ENCODE data around the gene SORBS1.

SORBS1 gene

GRCh38 chr10:95477175-95477520 is 84.0 kb downstream of the SORBS1 start:
- H3K9ac ChIP-seq (ENCODE audit: low read length): peak overlapping the region; percentile 28
- peak overlapping the region; percentile 96 for H3K18ac ChIP-seq (ENCODE audit: low read length)
- H4K5ac ChIP-seq (ENCODE audit: low read length): peak overlapping the region; percentile 24
- H2BK15ac ChIP-seq (replicated peaks; ENCODE audit: low read depth): no peak overlapping the region
- H3K79me2 ChIP-seq (ENCODE audit: control insufficient read depth, insufficient read depth, low read length): peaks cover 3% of the 10 kb centered on the region
- no peak for DNase-seq
- no peak overlapping the region for H2BK120ac ChIP-seq (ENCODE audit: low read depth, low read length)
- H3K23ac ChIP-seq (ENCODE audit: low read length): peak overlapping the region; percentile 80
- peak overlapping the region; percentile 69 for H3K27ac ChIP-seq (ENCODE audit: low read depth, low read length)
- peak overlapping the region; percentile 89 for H3K4ac ChIP-seq (ENCODE audit: low read depth, low read length)
- peak overlapping the region; percentile 35 for H2BK5ac ChIP-seq (ENCODE audit: low read length)
- peaks cover 41% of the 10 kb centered on the region for H3K4me1 ChIP-seq (ENCODE audit: control insufficient read depth, low read depth, low read length)
- WGBS (ENCODE audit: extremely low coverage, insufficient coverage, low lambda C conversion rate): no CpG with 5 or more reads among the region's 2 CpGs
- H3K79me1 ChIP-seq (ENCODE audit: low read length): peaks cover 5% of the 10 kb centered on the region
- H3K4me3 ChIP-seq (ENCODE audit: low read length): no peak overlapping the region
- H3K36me3 ChIP-seq (ENCODE audit: control insufficient read depth, insufficient read depth, low read length): no peaks in the 10 kb centered on the region
- H2AK5ac ChIP-seq (ENCODE audit: low read length): peak overlapping the region; percentile 87
- H3K56ac ChIP-seq (ENCODE audit: low read length): peak overlapping the region; percentile 80
- no peak overlapping the region for H4K8ac ChIP-seq (ENCODE audit: low read depth, low read length)
- no peak overlapping the region for H3K4me2 ChIP-seq (ENCODE audit: low read length)
- no peaks in the 10 kb centered on the region for H3K27me3 ChIP-seq (ENCODE audit: insufficient read depth, low read length, poor library complexity)

- Histone ChIP-seq H2BK5ac (ENCODE audit: low read length) (peak overlapping the region; percentile 6), H2AK5ac (ENCODE audit: low read length) (peak overlapping the region; percentile 87), H3K4me3 (ENCODE audit: low read length) (no peak overlapping the region), H3K27me3 (ENCODE audit: insufficient read depth, low read length, poor library complexity) (no peaks in the 10 kb centered on the region), H3K56ac (ENCODE audit: low read length) (peak overlapping the region; percentile 80), H3K4me2 (ENCODE audit: low read length) (no peak overlapping the region), H3K18ac (ENCODE audit: low read length) (peak overlapping the region; percentile 96), H3K79me2 (ENCODE audit: control insufficient read depth, insufficient read depth, low read length) (peaks cover 3% of the 10 kb centered on the region), H3K23ac (ENCODE audit: low read length) (peak overlapping the region; percentile 80), H3K4me1 (ENCODE audit: control insufficient read depth, low read depth, low read length) (peaks cover 41% of the 10 kb centered on the region), H3K79me1 (ENCODE audit: low read length) (peaks cover 5% of the 10 kb centered on the region), H3K36me3 (ENCODE audit: control insufficient read depth, insufficient read depth, low read length) (no peaks in the 10 kb centered on the region), H4K8ac (ENCODE audit: low read depth, low read length) (no peak overlapping the region), H3K27ac (ENCODE audit: low read depth, low read length) (peak overlapping the region; percentile 69), H2BK15ac (replicated peaks; ENCODE audit: low read depth) (no peak overlapping the region), H3K4ac (ENCODE audit: low read depth, low read length) (no peak overlapping the region), H3K9ac (ENCODE audit: low read length) (peak overlapping the region; percentile 28), H4K5ac (ENCODE audit: low read length) (peak overlapping the region; percentile 24), H2BK120ac (ENCODE audit: low read depth, low read length) (no peak overlapping the region)
- peak; percentile 57 for DNase-seq
- WGBS (ENCODE audit: extremely low coverage, insufficient coverage, low lambda C conversion rate): no CpG with 5 or more reads among the region's 5 CpGs
These were observed 84.5 kb downstream of the SORBS1 start for GRCh38 chr10:95476469-95477174.

- Histone ChIP-seq H3K4ac (ENCODE audit: low read depth, low read length) (no peak overlapping the region), H3K27ac (ENCODE audit: low read depth, low read length) (peak overlapping the region; percentile 41), H3K79me1 (ENCODE audit: low read length) (peaks cover 5% of the 10 kb centered on the region), H3K4me1 (ENCODE audit: control insufficient read depth, low read depth, low read length) (peaks cover 41% of the 10 kb centered on the region), H3K79me2 (ENCODE audit: control insufficient read depth, insufficient read depth, low read length) (peaks cover 3% of the 10 kb centered on the region), H3K27me3 (ENCODE audit: insufficient read depth, low read length, poor library complexity) (no peaks in the 10 kb centered on the region), H2BK15ac (replicated peaks; ENCODE audit: low read depth) (no peak overlapping the region), H4K8ac (ENCODE audit: low read depth, low read length) (no peak overlapping the region), H3K36me3 (ENCODE audit: control insufficient read depth, insufficient read depth, low read length) (no peaks in the 10 kb centered on the region), H2AK5ac (ENCODE audit: low read length) (no peak overlapping the region), H3K23ac (ENCODE audit: low read length) (no peak overlapping the region), H3K9ac (ENCODE audit: low read length) (no peak overlapping the region), H3K56ac (ENCODE audit: low read length) (no peak overlapping the region), H2BK120ac (ENCODE audit: low read depth, low read length) (no peak overlapping the region), H4K5ac (ENCODE audit: low read length) (no peak overlapping the region), H2BK5ac (ENCODE audit: low read length) (no peak overlapping the region), H3K4me2 (ENCODE audit: low read length) (no peak overlapping the region), H3K18ac (ENCODE audit: low read length) (peak overlapping the region; percentile 40), H3K4me3 (ENCODE audit: low read length) (no peak overlapping the region)
- no CpG with 5 or more reads among the region's 8 CpGs for WGBS (ENCODE audit: extremely low coverage, insufficient coverage, low lambda C conversion rate)
- DNase-seq: no peak
These were observed 85.2 kb downstream of the SORBS1 start for GRCh38 chr10:95475827-95476468.

GRCh38 chr10:95475003-95475383 is 86.2 kb downstream of the SORBS1 start:
- no peak overlapping the region for H3K27ac ChIP-seq (ENCODE audit: low read depth, low read length)
- WGBS (ENCODE audit: extremely low coverage, insufficient coverage, low lambda C conversion rate): no CpG with 5 or more reads among the region's 1 CpG
- H3K27me3 ChIP-seq (ENCODE audit: insufficient read depth, low read length, poor library complexity): no peaks in the 10 kb centered on the region

GRCh38 chr10:95474228-95475002 is 86.8 kb downstream of the SORBS1 start:
- Histone ChIP-seq H3K79me2 (ENCODE audit: control insufficient read depth, insufficient read depth, low read length) (no peaks in the 10 kb centered on the region), H3K79me1 (ENCODE audit: low read length) (peaks cover 2% of the 10 kb centered on the region), H3K4me2 (ENCODE audit: low read length) (no peak overlapping the region), H3K18ac (ENCODE audit: low read length) (peak overlapping the region; percentile 47), H3K27me3 (ENCODE audit: insufficient read depth, low read length, poor library complexity) (no peaks in the 10 kb centered on the region), H4K5ac (ENCODE audit: low read length) (no peak overlapping the region), H2AK5ac (ENCODE audit: low read length) (no peak overlapping the region), H3K9ac (ENCODE audit: low read length) (no peak overlapping the region), H3K56ac (ENCODE audit: low read length) (no peak overlapping the region), H2BK120ac (ENCODE audit: low read depth, low read length) (no peak overlapping the region), H3K36me3 (ENCODE audit: control insufficient read depth, insufficient read depth, low read length) (no peaks in the 10 kb centered on the region), H3K4me1 (ENCODE audit: control insufficient read depth, low read depth, low read length) (peaks cover 35% of the 10 kb centered on the region), H3K4me3 (ENCODE audit: low read length) (no peak overlapping the region), H4K8ac (ENCODE audit: low read depth, low read length) (no peak overlapping the region), H3K4ac (ENCODE audit: low read depth, low read length) (no peak overlapping the region), H2BK5ac (ENCODE audit: low read length) (no peak overlapping the region), H3K27ac (ENCODE audit: low read depth, low read length) (no peak overlapping the region), H2BK15ac (replicated peaks; ENCODE audit: low read depth) (peak overlapping the region; percentile 14), H3K23ac (ENCODE audit: low read length) (no peak overlapping the region)
- no peak for DNase-seq
- WGBS (ENCODE audit: extremely low coverage, insufficient coverage, low lambda C conversion rate): no CpG with 5 or more reads among the region's 7 CpGs

More at GRCh38 chr10:95475003-95475383, 86.2 kb downstream of the SORBS1 start:
- no peak overlapping the region for H2BK120ac ChIP-seq (ENCODE audit: low read depth, low read length)
- peak overlapping the region; percentile 17 for H2AK5ac ChIP-seq (ENCODE audit: low read length)
- H3K23ac ChIP-seq (ENCODE audit: low read length): no peak overlapping the region
- no peak overlapping the region for H2BK5ac ChIP-seq (ENCODE audit: low read length)
- H3K4me1 ChIP-seq (ENCODE audit: control insufficient read depth, low read depth, low read length): peaks cover 36% of the 10 kb centered on the region
- no peak for DNase-seq
- H3K36me3 ChIP-seq (ENCODE audit: control insufficient read depth, insufficient read depth, low read length): no peaks in the 10 kb centered on the region
- no peak overlapping the region for H3K56ac ChIP-seq (ENCODE audit: low read length)
- H3K4me2 ChIP-seq (ENCODE audit: low read length): no peak overlapping the region
- no peak overlapping the region for H4K5ac ChIP-seq (ENCODE audit: low read length)
- H3K4me3 ChIP-seq (ENCODE audit: low read length): no peak overlapping the region
- H3K9ac ChIP-seq (ENCODE audit: low read length): no peak overlapping the region
- H3K18ac ChIP-seq (ENCODE audit: low read length): peak overlapping the region; percentile 77
- H4K8ac ChIP-seq (ENCODE audit: low read depth, low read length): no peak overlapping the region
- peaks cover 5% of the 10 kb centered on the region for H3K79me1 ChIP-seq (ENCODE audit: low read length)
- peak overlapping the region; percentile 14 for H2BK15ac ChIP-seq (replicated peaks; ENCODE audit: low read depth)
- H3K4ac ChIP-seq (ENCODE audit: low read depth, low read length): no peak overlapping the region
- peaks cover 3% of the 10 kb centered on the region for H3K79me2 ChIP-seq (ENCODE audit: control insufficient read depth, insufficient read depth, low read length)

Measured in mesendoderm (in vitro differentiated cells).